HG02973 (cell line): Measurements from ENCODE around the gene ATPAF1.

ENCODE experiments used
- ATAC-seq: cut with Tn5 transposase; IDR thresholded peaks from one replicate; pipeline ENCODE4 v1.9.1; 2021; ENCODE audit warnings: moderate library complexity; ENCODE audit not compliant: unreplicated experiment

The ATPAF1 gene

GRCh38 chr1:46616277-46617107 is 51.7 kb downstream of the ATPAF1 start, which contains the start of gene MOB3C:
Gene MOB3C, minus strand, starts transcription at chr1:46616811. Its CDS starts 3,490 bp downstream, at chr1:46613321.
- ATAC-seq: peak; percentile 59

- no peak for ATAC-seq
Observed at GRCh38 chr1:46615735-46616134, 52.4 kb downstream of the ATPAF1 start.

- no peak for ATAC-seq
Observed at GRCh38 chr1:46615088-46615487, 53.1 kb downstream of the ATPAF1 start.

GRCh38 chr1:46614604-46614984 is 53.6 kb downstream of the ATPAF1 start:
- ATAC-seq: no peak

- ATAC-seq: peak; percentile 50
Observed at GRCh38 chr1:46613661-46614603, 54.2 kb downstream of the ATPAF1 start.

GRCh38 chr1:46612937-46613660 is 55.1 kb downstream of the ATPAF1 start:
- no peak for ATAC-seq

GRCh38 chr1:46611691-46612221 is 56.4 kb downstream of the ATPAF1 start:
- no peak for ATAC-seq

GRCh38 chr1:46607345-46608130 is 60.6 kb downstream of the ATPAF1 start:
- ATAC-seq: no peak

GRCh38 chr1:46606255-46606965 is 61.8 kb downstream of the ATPAF1 start:
- ATAC-seq: no peak

- no peak for ATAC-seq
Observed at GRCh38 chr1:46605232-46605631, 62.9 kb downstream of the ATPAF1 start.

- ATAC-seq: peak; percentile 89
Observed at GRCh38 chr1:46603858-46604549, 64.2 kb downstream of the ATPAF1 start, which contains the start of gene MKNK1. Gene MKNK1, minus strand, starts transcription at chr1:46604268. Its CDS starts 20,941 bp downstream, at chr1:46583327.

GRCh38 chr1:46603481-46603857 is 64.7 kb downstream of the ATPAF1 start:
- ATAC-seq: no peak

GRCh38 chr1:46601257-46602007 is 66.7 kb downstream of the ATPAF1 start:
- no peak for ATAC-seq

GRCh38 chr1:46599059-46599970 is 68.8 kb downstream of the ATPAF1 start:
- no peak for ATAC-seq

GRCh38 chr1:46596846-46597245 is 71.3 kb downstream of the ATPAF1 start:
- no peak for ATAC-seq

GRCh38 chr1:46596036-46596435 is 72.1 kb downstream of the ATPAF1 start:
- no peak for ATAC-seq

GRCh38 chr1:46595127-46595526 is 73.0 kb downstream of the ATPAF1 start:
- no peak for ATAC-seq
